Fibroblast of lung (primary cell): ENCODE results near the gene SH3BGRL2.
"Not testable (repeated sequence)": the region's sequence is repeated elsewhere in the genome, so short reads cannot be mapped to it uniquely, and the experiment has no call there.

Experiments used
- EZH2 ChIP-seq: IDR thresholded peaks from 2 replicates; pipeline ENCODE4 v1.5.1; 2012; ENCODE audit warnings: low read length, control low read depth, mild to moderate bottlenecking; ENCODE audit errors: missing control alignments
- TF ChIP-seq, protein P1 (sequence below), 2 donors: IDR thresholded peaks in 1 of 2; conservative IDR thresholded peaks in 1 of 2; 1 replicate in 1 of 2; 2 replicates in 1 of 2; pipeline ENCODE4 v1.5.1; 2011 to 2012; ENCODE audit warnings: low read length in 2 of 2, control low read depth in 1 of 2, inconsistent platforms in 1 of 2, low read depth in 1 of 2, mild to moderate bottlenecking in 1 of 2

DNA sequence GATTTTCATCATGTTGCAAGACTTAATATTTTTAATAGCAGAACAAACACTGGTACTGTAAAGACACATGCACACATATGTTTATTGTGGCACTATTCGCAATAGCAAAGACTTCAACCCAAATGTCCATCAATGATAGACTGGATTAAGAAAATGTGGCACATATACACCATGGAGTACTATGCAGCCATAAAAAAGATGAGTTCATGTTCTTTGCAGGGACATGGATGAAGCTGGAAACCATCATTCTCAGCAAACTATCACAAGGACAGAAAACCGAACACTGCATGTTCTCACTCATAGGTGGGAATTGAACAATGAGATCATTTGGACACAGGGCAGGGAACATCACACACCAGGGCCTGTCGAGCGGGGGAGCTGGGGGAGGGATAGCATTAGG, 51.6 kb downstream of the SH3BGRL2 start:
- TF ChIP-seq, protein P1, sequence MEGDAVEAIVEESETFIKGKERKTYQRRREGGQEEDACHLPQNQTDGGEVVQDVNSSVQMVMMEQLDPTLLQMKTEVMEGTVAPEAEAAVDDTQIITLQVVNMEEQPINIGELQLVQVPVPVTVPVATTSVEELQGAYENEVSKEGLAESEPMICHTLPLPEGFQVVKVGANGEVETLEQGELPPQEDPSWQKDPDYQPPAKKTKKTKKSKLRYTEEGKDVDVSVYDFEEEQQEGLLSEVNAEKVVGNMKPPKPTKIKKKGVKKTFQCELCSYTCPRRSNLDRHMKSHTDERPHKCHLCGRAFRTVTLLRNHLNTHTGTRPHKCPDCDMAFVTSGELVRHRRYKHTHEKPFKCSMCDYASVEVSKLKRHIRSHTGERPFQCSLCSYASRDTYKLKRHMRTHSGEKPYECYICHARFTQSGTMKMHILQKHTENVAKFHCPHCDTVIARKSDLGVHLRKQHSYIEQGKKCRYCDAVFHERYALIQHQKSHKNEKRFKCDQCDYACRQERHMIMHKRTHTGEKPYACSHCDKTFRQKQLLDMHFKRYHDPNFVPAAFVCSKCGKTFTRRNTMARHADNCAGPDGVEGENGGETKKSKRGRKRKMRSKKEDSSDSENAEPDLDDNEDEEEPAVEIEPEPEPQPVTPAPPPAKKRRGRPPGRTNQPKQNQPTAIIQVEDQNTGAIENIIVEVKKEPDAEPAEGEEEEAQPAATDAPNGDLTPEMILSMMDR (conservative IDR thresholded peaks at IDR 0.05 in 1 of 2, IDR thresholded peaks at IDR 0.05 in 1 of 2; ENCODE audit: low read depth in 1 of 2, low read length in 2 of 2): not testable (repeated sequence)
- not testable (repeated sequence) for TF ChIP-seq EZH2
